C4-2B (cell line): ENCODE data around the gene RGMB.

Experiments
- ZFX ChIP-seq: fragments of 450-650 bp; IDR thresholded peaks from 2 replicates; pipeline ENCODE4 v1.6.1; 2017
- TF ChIP-seq, protein P1 (sequence below): fragments of 450-650 bp; conservative IDR thresholded peaks from 2 replicates; pipeline ENCODE4 v1.5.1; 2017; ENCODE audit warnings: mild to moderate bottlenecking

DNA sequence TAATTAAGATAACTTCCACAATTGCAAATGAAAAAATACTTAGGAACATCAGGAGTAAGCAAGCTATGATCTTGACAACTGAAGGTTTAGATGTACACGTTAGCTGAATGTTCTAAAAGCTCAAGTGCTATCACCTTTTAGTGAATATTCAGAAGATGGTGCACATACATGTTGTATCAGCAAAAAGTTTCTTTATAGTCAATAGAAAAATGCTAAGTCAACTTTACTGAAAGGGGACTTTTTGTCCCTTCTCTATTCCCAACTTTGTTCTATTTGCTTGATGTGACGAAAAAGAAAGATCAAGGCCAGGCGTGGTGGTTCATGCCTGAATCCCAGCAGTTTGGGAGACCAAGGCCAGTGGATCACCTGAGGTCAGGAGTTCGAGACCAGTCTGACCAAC lies 7.6 kb upstream of the RGMB start:
- TF ChIP-seq, protein P1, sequence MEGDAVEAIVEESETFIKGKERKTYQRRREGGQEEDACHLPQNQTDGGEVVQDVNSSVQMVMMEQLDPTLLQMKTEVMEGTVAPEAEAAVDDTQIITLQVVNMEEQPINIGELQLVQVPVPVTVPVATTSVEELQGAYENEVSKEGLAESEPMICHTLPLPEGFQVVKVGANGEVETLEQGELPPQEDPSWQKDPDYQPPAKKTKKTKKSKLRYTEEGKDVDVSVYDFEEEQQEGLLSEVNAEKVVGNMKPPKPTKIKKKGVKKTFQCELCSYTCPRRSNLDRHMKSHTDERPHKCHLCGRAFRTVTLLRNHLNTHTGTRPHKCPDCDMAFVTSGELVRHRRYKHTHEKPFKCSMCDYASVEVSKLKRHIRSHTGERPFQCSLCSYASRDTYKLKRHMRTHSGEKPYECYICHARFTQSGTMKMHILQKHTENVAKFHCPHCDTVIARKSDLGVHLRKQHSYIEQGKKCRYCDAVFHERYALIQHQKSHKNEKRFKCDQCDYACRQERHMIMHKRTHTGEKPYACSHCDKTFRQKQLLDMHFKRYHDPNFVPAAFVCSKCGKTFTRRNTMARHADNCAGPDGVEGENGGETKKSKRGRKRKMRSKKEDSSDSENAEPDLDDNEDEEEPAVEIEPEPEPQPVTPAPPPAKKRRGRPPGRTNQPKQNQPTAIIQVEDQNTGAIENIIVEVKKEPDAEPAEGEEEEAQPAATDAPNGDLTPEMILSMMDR, result no peak
- TF ChIP-seq ZFX, result no peak
